ENCODE results near the gene MGAM2. TPM values are rescaled to one million over a fixed set of nuclear protein-coding genes. Genes with fewer than 3 reads are reported as not detected.
"Not testable (repeated sequence)": the region's sequence is repeated elsewhere in the genome, so short reads cannot be mapped to it uniquely, and the experiment has no call there.

MGAM2 gene
- total RNA-seq, 5 donors from 2014 or later (not counting 1 experiment from before 2014, with no cell fraction given), result not detected

DNA sequence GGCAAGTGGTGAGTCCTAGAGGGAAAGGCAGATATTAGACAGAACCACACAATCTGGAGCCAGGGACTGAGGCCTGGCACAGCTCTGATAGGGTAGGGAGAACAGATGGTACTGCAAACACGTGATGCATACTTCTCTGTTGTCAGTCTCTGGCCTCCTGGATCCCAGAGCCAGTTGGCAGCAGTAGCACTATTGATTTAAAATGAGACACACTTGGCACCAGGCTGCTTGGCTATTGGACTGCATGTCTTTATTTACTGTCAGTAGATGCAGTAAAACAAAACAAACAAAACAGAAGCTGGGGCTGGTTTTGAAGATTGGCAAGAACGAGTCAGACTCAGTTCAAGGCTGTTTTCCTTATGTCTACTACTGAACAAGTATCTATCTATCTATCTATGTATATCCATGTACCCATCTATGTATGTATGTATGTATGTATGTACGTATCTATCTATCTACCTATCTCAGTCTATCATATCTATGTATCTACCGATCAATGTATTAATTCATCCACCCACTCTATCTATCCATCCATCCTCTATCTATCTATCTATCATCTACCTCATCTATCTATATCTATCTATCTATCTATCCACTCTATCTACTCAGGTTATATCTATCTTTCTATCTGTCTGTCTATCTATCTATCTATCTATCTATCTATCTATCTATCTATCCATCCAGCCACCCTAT, 23.4 kb upstream of the MGAM2 start:
- Histone ChIP-seq H3K9me3 (no peaks in the 10 kb centered on the region), H3K27ac (ENCODE audit: low read length) (no peak overlapping the region), H3K27me3 (replicated peaks in 1 of 2; ENCODE audit: control insufficient read depth in 2 of 2, extremely low read depth in 1 of 2, insufficient read depth in 2 of 2, low read length in 1 of 2) (no peaks in the 10 kb centered on the region), H3K4me3 (ENCODE audit: control insufficient read depth in 1 of 2, extremely low read depth in 1 of 2, low read length in 1 of 2) (no peak overlapping the region), H3K4me1 (ENCODE audit: control insufficient read depth in 1 of 2, extremely low read depth in 1 of 2, insufficient read depth in 2 of 2, low read length in 2 of 2) (no peaks in the 10 kb centered on the region), H3K36me3 (ENCODE audit: control insufficient read depth in 2 of 2, extremely low read depth in 1 of 2, insufficient read depth in 1 of 2, low read length in 1 of 2) (no peaks in the 10 kb centered on the region)
- 79% methylated on average over 2 of the region's 4 CpGs for WGBS (ENCODE audit: insufficient coverage)
- Mint-ChIP-seq H3K4me3 (no peak overlapping the region), H3K27ac (no peak overlapping the region), H3K36me3 (no peaks in the 10 kb centered on the region), H3K27me3 (peaks cover 3 to 4% of the 10 kb centered on the region in 2 donors), H3K9me3 (no peaks in the 10 kb centered on the region), H3K4me1 (no peaks in the 10 kb centered on the region)
- ATAC-seq (replicated peaks in 1 of 4), result no peak
- DNase-seq, result no peak
- ChIA-PET CTCF (no interaction called here), POLR2A (no interaction called here)

DNA sequence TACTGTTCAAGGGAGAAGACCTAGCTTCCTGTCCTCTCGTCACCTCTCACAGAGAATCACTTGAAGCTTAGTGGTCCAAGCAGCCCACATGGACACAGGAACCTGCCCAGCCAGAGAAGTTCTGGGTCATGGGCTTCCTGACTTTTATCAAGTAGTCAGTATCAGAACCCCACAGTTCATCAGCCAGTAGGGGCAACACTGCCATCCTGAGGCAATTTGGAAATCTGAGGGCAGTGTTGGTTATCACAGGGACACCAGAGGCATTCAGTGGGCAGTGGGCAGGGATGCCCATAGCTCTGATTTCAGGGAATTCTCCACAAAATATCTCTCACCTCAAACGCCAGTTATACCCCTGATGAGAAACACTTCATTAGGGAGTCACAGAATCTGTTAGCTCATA, 22.5 kb upstream of the MGAM2 start:
- no peaks in the 10 kb centered on the region for H3K27me3 ChIP-seq (replicated peaks in 1 of 2; ENCODE audit: control insufficient read depth in 2 of 2, extremely low read depth in 1 of 2, insufficient read depth in 2 of 2, low read length in 1 of 2)
- H3K4me3 ChIP-seq (ENCODE audit: control insufficient read depth in 1 of 2, extremely low read depth in 1 of 2, low read length in 1 of 2), result no peak overlapping the region
- Mint-ChIP-seq H3K27ac (no peak overlapping the region), H3K27me3 (peaks cover 3 to 4% of the 10 kb centered on the region in 2 donors), H3K4me3 (no peak overlapping the region), H3K9me3 (no peaks in the 10 kb centered on the region), H3K36me3 (no peaks in the 10 kb centered on the region), H3K4me1 (no peaks in the 10 kb centered on the region)
- H3K36me3 ChIP-seq (ENCODE audit: control insufficient read depth in 2 of 2, extremely low read depth in 1 of 2, insufficient read depth in 1 of 2, low read length in 1 of 2), result no peaks in the 10 kb centered on the region
- 80% methylated on average over 1 of the region's 2 CpGs for WGBS (ENCODE audit: insufficient coverage)
- no peak overlapping the region for H3K27ac ChIP-seq (ENCODE audit: low read length)
- ChIA-PET POLR2A (no interaction called here), CTCF (no interaction called here)
- DNase-seq (no peak), ATAC-seq (replicated peaks in 1 of 4) (no peak)
- H3K4me1 ChIP-seq (ENCODE audit: control insufficient read depth in 1 of 2, extremely low read depth in 1 of 2, insufficient read depth in 2 of 2, low read length in 2 of 2), result no peaks in the 10 kb centered on the region
- no peaks in the 10 kb centered on the region for H3K9me3 ChIP-seq

DNA sequence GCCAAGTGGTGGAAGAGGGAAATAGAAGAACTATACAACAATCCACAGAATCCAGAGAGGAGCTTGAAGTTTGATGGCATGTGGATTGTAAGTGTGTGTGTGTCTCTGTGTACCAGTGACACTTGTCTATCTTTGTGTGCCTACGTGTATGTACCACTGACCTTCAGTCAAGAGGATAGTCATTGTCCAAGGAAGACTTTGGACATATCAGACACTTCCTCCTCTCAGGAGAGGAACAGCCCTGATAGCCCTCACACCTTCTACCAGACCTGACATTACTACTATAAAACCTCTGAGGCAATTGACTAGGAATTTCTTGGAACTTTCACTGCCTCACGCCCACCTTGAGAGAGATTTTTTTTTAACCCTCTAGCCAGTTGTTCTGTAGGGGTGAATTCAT, 19.6 kb upstream of the MGAM2 start:
- Histone ChIP-seq H3K36me3 (ENCODE audit: control insufficient read depth in 2 of 2, extremely low read depth in 1 of 2, insufficient read depth in 1 of 2, low read length in 1 of 2) (no peaks in the 10 kb centered on the region), H3K9me3 (no peaks in the 10 kb centered on the region), H3K27me3 (replicated peaks in 1 of 2; ENCODE audit: control insufficient read depth in 2 of 2, extremely low read depth in 1 of 2, insufficient read depth in 2 of 2, low read length in 1 of 2) (no peaks in the 10 kb centered on the region), H3K4me1 (ENCODE audit: control insufficient read depth in 1 of 2, extremely low read depth in 1 of 2, insufficient read depth in 2 of 2, low read length in 2 of 2) (no peaks in the 10 kb centered on the region), H3K4me3 (ENCODE audit: control insufficient read depth in 1 of 2, extremely low read depth in 1 of 2, low read length in 1 of 2) (no peak overlapping the region), H3K27ac (ENCODE audit: low read length) (no peak overlapping the region)
- no peak for DNase-seq
- Mint-ChIP-seq H3K27me3 (peaks cover 3 to 4% of the 10 kb centered on the region in 2 donors), H3K36me3 (no peaks in the 10 kb centered on the region), H3K4me3 (no peak overlapping the region), H3K27ac (no peak overlapping the region), H3K4me1 (no peaks in the 10 kb centered on the region), H3K9me3 (no peaks in the 10 kb centered on the region)
- ATAC-seq (replicated peaks in 1 of 4), result no peak
- ChIA-PET POLR2A (no interaction called here), CTCF (no interaction called here)
- WGBS (ENCODE audit: insufficient coverage), result no CpG with 5 or more reads among the region's 2 CpGs

DNA sequence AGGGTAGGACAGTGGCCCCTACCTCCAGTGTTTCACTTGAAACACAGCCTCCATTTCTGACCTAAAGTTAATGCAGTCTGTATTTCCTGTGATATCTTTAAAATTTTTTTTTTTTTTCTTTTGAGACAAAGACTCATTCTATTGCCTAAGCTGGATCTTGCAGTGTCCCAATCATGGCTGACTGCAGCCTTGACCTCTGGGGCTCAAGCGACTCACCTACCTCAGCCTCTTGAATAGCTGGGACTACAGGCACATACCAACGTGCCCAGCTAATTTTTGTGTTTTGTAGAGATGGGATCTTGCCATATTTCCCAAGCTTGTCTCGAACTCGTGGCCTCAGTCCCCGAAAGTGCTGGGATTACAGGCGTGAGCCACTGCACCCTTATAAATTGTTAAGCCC, 16.7 kb upstream of the MGAM2 start:
- peaks cover 3 to 4% of the 10 kb centered on the region in 2 donors for H3K27me3 Mint-ChIP-seq
- H3K9me3 ChIP-seq, result no peaks in the 10 kb centered on the region
- no peaks in the 10 kb centered on the region for H3K36me3 Mint-ChIP-seq
- CTCF ChIA-PET, result no interaction called here
- no peaks in the 10 kb centered on the region for H3K27me3 ChIP-seq (replicated peaks in 1 of 2; ENCODE audit: control insufficient read depth in 2 of 2, extremely low read depth in 1 of 2, insufficient read depth in 2 of 2, low read length in 1 of 2)
- H3K4me3 ChIP-seq (ENCODE audit: control insufficient read depth in 1 of 2, extremely low read depth in 1 of 2, low read length in 1 of 2), result no peak overlapping the region
- no peaks in the 10 kb centered on the region for H3K36me3 ChIP-seq (ENCODE audit: control insufficient read depth in 2 of 2, extremely low read depth in 1 of 2, insufficient read depth in 1 of 2, low read length in 1 of 2)
- ATAC-seq (replicated peaks in 1 of 4), result no peak
- no peak overlapping the region for H3K27ac ChIP-seq (ENCODE audit: low read length)
- H3K4me3 Mint-ChIP-seq, result no peak overlapping the region
- POLR2A ChIA-PET, result no interaction called here
- WGBS (ENCODE audit: insufficient coverage), result 100% methylated on average over 1 of the region's 6 CpGs
- no peaks in the 10 kb centered on the region for H3K9me3 Mint-ChIP-seq
- DNase-seq, result no peak
- H3K4me1 ChIP-seq (ENCODE audit: control insufficient read depth in 1 of 2, extremely low read depth in 1 of 2, insufficient read depth in 2 of 2, low read length in 2 of 2), result no peaks in the 10 kb centered on the region
- H3K4me1 Mint-ChIP-seq, result no peaks in the 10 kb centered on the region
- no peak overlapping the region for H3K27ac Mint-ChIP-seq

DNA sequence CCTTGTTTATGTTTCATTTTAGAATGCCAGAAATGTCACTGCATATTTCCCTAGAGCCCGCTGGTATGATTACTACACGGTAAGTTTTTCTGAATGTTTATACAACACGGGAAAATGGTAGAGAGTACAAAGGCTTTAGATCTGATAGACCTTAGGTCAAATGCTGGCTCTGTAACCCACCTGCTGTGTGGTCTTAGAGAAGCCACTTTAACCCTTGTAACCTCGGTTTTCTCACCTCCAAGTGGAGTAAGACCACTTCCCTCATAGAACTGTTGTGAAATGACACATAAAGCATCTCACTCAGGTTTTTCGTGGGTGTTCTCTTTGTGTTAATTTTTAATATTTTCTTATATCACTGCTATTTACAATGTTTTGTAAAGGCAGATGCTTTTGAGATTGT, 13.9 kb upstream of the MGAM2 start:
- H3K27ac Mint-ChIP-seq, result no peak overlapping the region
- peaks cover 0 to 4% of the 10 kb centered on the region in 2 donors for H3K27me3 Mint-ChIP-seq
- POLR2A ChIA-PET, result no interaction called here
- no peak for ATAC-seq (replicated peaks in 1 of 4)
- no CpG with 5 or more reads among the region's 5 CpGs for WGBS (ENCODE audit: insufficient coverage)
- Histone ChIP-seq H3K4me3 (ENCODE audit: control insufficient read depth in 1 of 2, extremely low read depth in 1 of 2, low read length in 1 of 2) (no peak overlapping the region), H3K36me3 (ENCODE audit: control insufficient read depth in 2 of 2, extremely low read depth in 1 of 2, insufficient read depth in 1 of 2, low read length in 1 of 2) (no peaks in the 10 kb centered on the region), H3K27me3 (replicated peaks in 1 of 2; ENCODE audit: control insufficient read depth in 2 of 2, extremely low read depth in 1 of 2, insufficient read depth in 2 of 2, low read length in 1 of 2) (no peaks in the 10 kb centered on the region), H3K27ac (ENCODE audit: low read length) (no peak overlapping the region), H3K9me3 (no peaks in the 10 kb centered on the region), H3K4me1 (ENCODE audit: control insufficient read depth in 1 of 2, extremely low read depth in 1 of 2, insufficient read depth in 2 of 2, low read length in 2 of 2) (no peaks in the 10 kb centered on the region)
- H3K4me1 Mint-ChIP-seq, result no peaks in the 10 kb centered on the region
- no peak overlapping the region for H3K4me3 Mint-ChIP-seq
- H3K9me3 Mint-ChIP-seq, result no peaks in the 10 kb centered on the region
- CTCF ChIA-PET, result no interaction called here
- no peaks in the 10 kb centered on the region for H3K36me3 Mint-ChIP-seq
- no peak for DNase-seq

DNA sequence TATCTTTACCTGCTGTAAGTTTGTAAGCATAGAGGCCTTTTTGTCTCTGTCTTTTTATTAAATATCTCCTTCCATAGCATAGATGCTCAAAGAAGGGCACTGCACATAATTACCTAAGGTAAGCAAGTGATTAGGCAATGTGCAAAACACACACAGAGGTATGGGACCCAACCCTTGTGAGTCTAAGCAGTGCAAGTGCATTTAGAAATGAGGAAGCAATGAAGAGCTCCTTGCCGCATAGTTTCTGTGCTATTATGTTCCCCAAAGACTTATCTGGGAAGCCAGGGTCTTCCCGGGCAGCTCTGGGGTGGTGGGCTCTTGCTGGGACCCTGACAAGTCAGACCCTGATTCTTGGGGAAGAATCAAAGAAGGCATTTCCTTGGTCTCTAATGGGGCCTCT, 13.5 kb upstream of the MGAM2 start:
- ATAC-seq (replicated peaks in 1 of 4), result no peak
- POLR2A ChIA-PET, result no interaction called here

DNA sequence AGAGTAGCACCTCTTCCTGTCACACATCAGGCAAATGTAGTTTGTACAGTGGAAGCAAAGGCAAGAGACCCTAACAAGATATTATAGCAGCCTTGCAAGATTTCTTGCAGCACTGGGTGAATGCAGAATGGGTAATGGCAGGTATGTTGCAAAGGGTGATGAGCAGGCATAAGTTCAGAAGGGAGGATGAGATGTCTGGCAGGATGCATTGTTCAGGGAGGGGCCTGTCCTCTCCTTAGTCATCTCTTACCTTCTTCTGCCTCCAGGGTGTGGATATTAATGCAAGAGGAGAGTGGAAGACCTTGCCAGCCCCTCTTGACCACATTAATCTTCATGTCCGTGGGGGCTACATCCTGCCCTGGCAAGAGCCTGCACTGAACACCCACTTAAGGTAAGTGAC, 12.2 kb upstream of the MGAM2 start:
- CTCF ChIA-PET; H3K36me3 ChIP-seq (ENCODE audit: control insufficient read depth in 2 of 2, extremely low read depth in 1 of 2, insufficient read depth in 1 of 2, low read length in 1 of 2); H3K27ac Mint-ChIP-seq; POLR2A ChIA-PET; H3K27me3 Mint-ChIP-seq; H3K9me3 Mint-ChIP-seq; H3K4me1 ChIP-seq (ENCODE audit: control insufficient read depth in 1 of 2, extremely low read depth in 1 of 2, insufficient read depth in 2 of 2, low read length in 2 of 2); H3K27me3 ChIP-seq (replicated peaks in 1 of 2; ENCODE audit: control insufficient read depth in 2 of 2, extremely low read depth in 1 of 2, insufficient read depth in 2 of 2, low read length in 1 of 2); H3K9me3 ChIP-seq; H3K27ac ChIP-seq (ENCODE audit: low read length); H3K36me3 Mint-ChIP-seq; DNase-seq; ATAC-seq (replicated peaks in 1 of 4); H3K4me1 Mint-ChIP-seq; H3K4me3 Mint-ChIP-seq; H3K4me3 ChIP-seq (ENCODE audit: control insufficient read depth in 1 of 2, extremely low read depth in 1 of 2, low read length in 1 of 2): not testable (repeated sequence)
- WGBS (ENCODE audit: insufficient coverage), result no CpG with 5 or more reads among the region's 1 CpG

More for the DNA sequence above, 13.5 kb upstream of the MGAM2 start:
- no peaks in the 10 kb centered on the region for H3K27me3 ChIP-seq (replicated peaks in 1 of 2; ENCODE audit: control insufficient read depth in 2 of 2, extremely low read depth in 1 of 2, insufficient read depth in 2 of 2, low read length in 1 of 2)
- no peak overlapping the region for H3K4me3 ChIP-seq (ENCODE audit: control insufficient read depth in 1 of 2, extremely low read depth in 1 of 2, low read length in 1 of 2)
- Mint-ChIP-seq H3K4me1 (no peaks in the 10 kb centered on the region), H3K27me3 (peaks cover 0 to 4% of the 10 kb centered on the region in 2 donors), H3K27ac (no peak overlapping the region), H3K4me3 (no peak overlapping the region), H3K9me3 (no peaks in the 10 kb centered on the region), H3K36me3 (no peaks in the 10 kb centered on the region)
- CTCF ChIA-PET, result no interaction called here
- DNase-seq, result no peak
- 45% methylated on average over 1 of the region's 2 CpGs for WGBS (ENCODE audit: insufficient coverage)
- no peak overlapping the region for H3K27ac ChIP-seq (ENCODE audit: low read length)
- no peaks in the 10 kb centered on the region for H3K4me1 ChIP-seq (ENCODE audit: control insufficient read depth in 1 of 2, extremely low read depth in 1 of 2, insufficient read depth in 2 of 2, low read length in 2 of 2)
- H3K9me3 ChIP-seq, result no peaks in the 10 kb centered on the region
- no peaks in the 10 kb centered on the region for H3K36me3 ChIP-seq (ENCODE audit: control insufficient read depth in 2 of 2, extremely low read depth in 1 of 2, insufficient read depth in 1 of 2, low read length in 1 of 2)

Measured in T-cell (primary cell).